HepG2 (cell line): ENCODE results near the gene VPREB3. TPM values are rescaled to one million over a fixed set of nuclear protein-coding genes. Genes with fewer than 3 reads are reported as not detected.

ENCODE experiments used
- ATAC-seq: fragments of 200-7000 bp; cut with Tn5 transposase; 3 replicates; pipeline ENCODE4 v1.9.1; 2020; ENCODE audit warnings: mild to moderate bottlenecking, moderate library complexity
- BruUV-seq: library from RNA; stranded (reverse); fragments of 400-500 nt; replicated peaks from 2 replicates; lab custom pipeline; 2021; lab: Mats Ljungman, UMichigan
- CTCF ChIA-PET: fragments of 300-600 bp; formaldehyde crosslinking; extraction: SDS; loops from one replicate; lab custom pipeline; 2021; ENCODE audit warnings: low total read pairs, inconsistent platforms, low intra/inter-chr PET ratio; lab: Yijun Ruan, JAX
- POLR2A ChIA-PET: fragments of 350-600 bp; sonication (Branson Sonifier 250); formaldehyde crosslinking; loops from one replicate; lab custom pipeline; 2020; ENCODE audit warnings: antibody characterized with exemption, inconsistent platforms; lab: Yijun Ruan, JAX
- DNase-seq: peaks from one replicate; pipeline ENCODE4 v3.0.0-alpha.2; 2015; ENCODE audit warnings: low spot score
- FAIRE-seq: peaks from 3 replicates; lab custom pipeline; 2011; peaks lifted over from hg19 to GRCh38; lab: Jason Lieb, UNC
- H2AFZ ChIP-seq: one replicate; pipeline ENCODE4 v1.6.1; 2011; ENCODE audit warnings: low read length, inconsistent platforms
- H3K27ac ChIP-seq: fragments of 300-600 bp; 3 replicates; pipeline ENCODE4 v1.8.0; 2011; ENCODE audit warnings: mixed run types, mild to moderate bottlenecking, mixed read lengths, low read length, inconsistent platforms; ENCODE audit not compliant: insufficient read depth; ENCODE audit errors: extremely low read length
- H3K27me3 ChIP-seq, 2 experiments: fragments of 200-600 bp in 1 of 2; 2 replicates in 1 of 2; 3 replicates in 1 of 2; pipeline versions ENCODE4 v1.6.0 to v1.8.0; 2011; ENCODE audit warnings: low read length in 2 of 2, mild to moderate bottlenecking in 2 of 2, moderate library complexity in 2 of 2, inconsistent platforms in 1 of 2; ENCODE audit not compliant: insufficient read depth in 2 of 2, control insufficient read depth in 1 of 2
- H3K36me3 ChIP-seq, 2 experiments: fragments of 200-600 bp in 1 of 2; replicated peaks in 1 of 2; 2 replicates in 1 of 2; 3 replicates in 1 of 2; pipeline versions ENCODE4 v1.5.1 to v1.8.0; 2011; ENCODE audit warnings: low read length in 2 of 2, inconsistent platforms in 1 of 2; ENCODE audit not compliant: insufficient read depth in 2 of 2, control insufficient read depth in 1 of 2
- H3K4me1 ChIP-seq: 2 replicates; pipeline ENCODE4 v1.5.1; 2012; ENCODE audit warnings: low read length, inconsistent platforms; ENCODE audit not compliant: insufficient read depth
- H3K4me2 ChIP-seq: 2 replicates; pipeline ENCODE4 v1.6.0; 2011; ENCODE audit warnings: low read depth, low read length, inconsistent platforms
- H3K4me3 ChIP-seq, 3 experiments: fragments of 200-600 bp in 1 of 3; sonication (generic), shearing (Covaris generic) in 1 of 3; replicated peaks in 1 of 3; 2 replicates each; pipeline ENCODE4 v1.5.1; 2011 to 2016; ENCODE audit warnings: low read length in 3 of 3, inconsistent platforms in 2 of 3, low read depth in 2 of 3, mild to moderate bottlenecking in 2 of 3, control low read depth in 1 of 3, mixed read lengths in 1 of 3; ENCODE audit not compliant: insufficient read depth in 1 of 3
- H3K79me2 ChIP-seq: one replicate; pipeline ENCODE4 v1.6.1; 2011; ENCODE audit warnings: low read length, inconsistent platforms; ENCODE audit not compliant: insufficient read depth
- H3K9ac ChIP-seq: 2 replicates; pipeline ENCODE4 v1.6.0; 2011; ENCODE audit warnings: mild to moderate bottlenecking, low read depth, low read length, inconsistent platforms; ENCODE audit not compliant: insufficient read depth
- H3K9me3 ChIP-seq: 2 replicates; pipeline ENCODE4 v1.5.1; 2012; ENCODE audit warnings: mild to moderate bottlenecking, low read length
- H4K20me1 ChIP-seq: 2 replicates; pipeline ENCODE4 v1.6.0; 2011; ENCODE audit warnings: inconsistent platforms, mild to moderate bottlenecking, low read length, moderate library complexity; ENCODE audit not compliant: insufficient read depth
- ISX ChIP-seq: sonication (generic); formaldehyde crosslinking; conservative IDR thresholded peaks from 2 replicates; pipeline ENCODE4 v1.5.0; 2020; ENCODE audit warnings: missing genetic modification reagents
- KAT8 ChIP-seq: IDR thresholded peaks from 2 replicates; pipeline ENCODE4 v1.6.1; 2016; ENCODE audit warnings: missing genetic modification reagents, missing compliant biosample characterization
- MAF1 ChIP-seq: sonication (generic); formaldehyde crosslinking; IDR thresholded peaks from 2 replicates; pipeline ENCODE4 v1.5.0; 2020; ENCODE audit warnings: missing genetic modification reagents, borderline replicate concordance
- MEIS1 ChIP-seq: sonication (generic); formaldehyde crosslinking; IDR thresholded peaks from 2 replicates; pipeline ENCODE4 v1.9.0; 2021; ENCODE audit warnings: mild to moderate bottlenecking, missing genetic modification reagents, moderate library complexity, borderline replicate concordance
- RAD21 ChIP-seq: fragments of 450-650 bp; formaldehyde crosslinking; IDR thresholded peaks from 2 replicates; pipeline ENCODE4 v1.5.0; 2020; ENCODE audit warnings: mild to moderate bottlenecking
- SP4 ChIP-seq: sonication (generic); formaldehyde crosslinking; IDR thresholded peaks from 2 replicates; pipeline ENCODE4 v1.8.1; 2023; ENCODE audit warnings: mild to moderate bottlenecking, missing genetic modification reagents
- SP5 ChIP-seq: IDR thresholded peaks from 2 replicates; pipeline ENCODE4 v1.6.1; 2016; ENCODE audit warnings: low read depth, borderline replicate concordance
- ZBTB38 ChIP-seq: sonication (generic); formaldehyde crosslinking; IDR thresholded peaks from 2 replicates; pipeline ENCODE4 v1.5.1; 2020; ENCODE audit warnings: mild to moderate bottlenecking, missing genetic modification reagents
- ZNF510 ChIP-seq: sonication (generic); formaldehyde crosslinking; IDR thresholded peaks from 2 replicates; pipeline ENCODE4 v1.4.0; 2020; ENCODE audit warnings: low read depth, mild to moderate bottlenecking, missing genetic modification reagents
- ZNF850 ChIP-seq: sonication (generic); formaldehyde crosslinking; conservative IDR thresholded peaks from 2 replicates; pipeline ENCODE4 v1.9.0; 2021; ENCODE audit warnings: mild to moderate bottlenecking, missing genetic modification reagents
- ZNF883 ChIP-seq: sonication (generic); formaldehyde crosslinking; IDR thresholded peaks from 2 replicates; pipeline ENCODE4 v1.5.1; 2020; ENCODE audit warnings: mild to moderate bottlenecking, missing genetic modification reagents; ENCODE audit errors: not compliant biosample characterization
- WGBS: methylation state at CpG from one replicate; pipeline ENCODE4 v1.1.6; 2017; ENCODE audit warnings: low lambda C conversion rate; 5-methylcytosine and 5-hydroxymethylcytosine counted together
- in situ Hi-C: cut with HindIII; loops from 2 replicates; pipeline ENCODE4 v1.10.0; 2017; ENCODE audit warnings: low pct_unique_long_range_greater_than_20kb; ENCODE audit not compliant: extremely low pct_ligation_motif_present
- intact Hi-C: fragments of 100-400 bp; cut with micrococcal nuclease; formaldehyde crosslinking; loops from one replicate; pipeline ENCODE4 v1.10.0; 2022; ENCODE audit not compliant: unreplicated experiment
- polyA plus RNA-seq, 8 experiments: library from polyadenylated mRNA; depleted of rRNA in 3 of 8; stranded (reverse) in 7 of 8; unstranded in 1 of 8; fragments of >200 nt; fragmentation: Illumina TruSeq in 4 of 8; extraction: Trizol in 4 of 8; gene quantifications; 2 replicates each; pipeline versions ENCODE4 v1.2.1 to v1.2.3, GENCODE V29; 2011 to 2016; ENCODE audit warnings: low read depth in 4 of 8, missing spikeins in 1 of 8, mixed read lengths in 1 of 8; ENCODE audit not compliant: insufficient read depth in 1 of 8
- total RNA-seq, 5 experiments: library from RNA; depleted of rRNA; stranded (reverse); fragments of >200 nt; fragmentation: Illumina TruSeq; extraction: Trizol; gene quantifications; 2 replicates each; pipeline ENCODE4 v1.2.3, GENCODE V29; 2016; ENCODE audit warnings: low read depth in 1 of 5
- TF ChIP-seq, protein P1 (sequence below): sonication (generic); formaldehyde crosslinking; conservative IDR thresholded peaks from 2 replicates; pipeline ENCODE4 v1.8.1; 2023; ENCODE audit warnings: missing genetic modification reagents
- TF ChIP-seq, protein P2 (sequence below), 2 experiments: IDR thresholded peaks; 2 replicates each; pipeline ENCODE4 v1.6.1; 2011 to 2012; ENCODE audit warnings: low read length in 2 of 2, borderline replicate concordance in 1 of 2, low read depth in 1 of 2, mild to moderate bottlenecking in 1 of 2, moderate library complexity in 1 of 2
- TF ChIP-seq, protein P3 (sequence below): sonication (generic); formaldehyde crosslinking; IDR thresholded peaks from 2 replicates; pipeline ENCODE4 v1.5.0; 2020; ENCODE audit warnings: mild to moderate bottlenecking, missing genetic modification reagents
- TF ChIP-seq, protein P4 (sequence below): sonication (generic); formaldehyde crosslinking; IDR thresholded peaks from 2 replicates; pipeline ENCODE4 v1.4.0; 2020; ENCODE audit warnings: missing genetic modification reagents

The VPREB3 gene
- total and polyA plus RNA-seq, 2 of the 13 experiments (the other 11 are each of a cell fraction or from before 2014, with no cell fraction given), result 0.22 TPM; not detected in 1

DNA sequence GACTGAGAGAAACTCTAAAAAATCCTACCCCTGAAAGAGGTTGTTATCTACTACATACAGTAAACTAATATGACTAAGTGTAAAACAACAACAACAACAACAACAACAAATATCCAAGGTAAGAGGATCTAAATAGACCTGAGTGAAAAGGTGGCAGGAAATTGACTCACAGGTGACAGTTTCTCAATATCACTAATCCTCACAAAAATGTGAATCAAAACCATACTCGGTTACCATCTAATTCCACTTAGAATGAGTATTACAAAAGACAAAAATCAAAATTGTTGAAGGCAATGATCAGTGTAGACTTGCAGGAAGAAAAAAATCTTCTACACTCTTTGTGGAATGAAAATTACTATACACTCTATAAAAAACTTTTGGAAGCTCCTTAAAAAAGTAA is 46.0 kb downstream of the VPREB3 start (continued):
- TF ChIP-seq, protein P1, sequence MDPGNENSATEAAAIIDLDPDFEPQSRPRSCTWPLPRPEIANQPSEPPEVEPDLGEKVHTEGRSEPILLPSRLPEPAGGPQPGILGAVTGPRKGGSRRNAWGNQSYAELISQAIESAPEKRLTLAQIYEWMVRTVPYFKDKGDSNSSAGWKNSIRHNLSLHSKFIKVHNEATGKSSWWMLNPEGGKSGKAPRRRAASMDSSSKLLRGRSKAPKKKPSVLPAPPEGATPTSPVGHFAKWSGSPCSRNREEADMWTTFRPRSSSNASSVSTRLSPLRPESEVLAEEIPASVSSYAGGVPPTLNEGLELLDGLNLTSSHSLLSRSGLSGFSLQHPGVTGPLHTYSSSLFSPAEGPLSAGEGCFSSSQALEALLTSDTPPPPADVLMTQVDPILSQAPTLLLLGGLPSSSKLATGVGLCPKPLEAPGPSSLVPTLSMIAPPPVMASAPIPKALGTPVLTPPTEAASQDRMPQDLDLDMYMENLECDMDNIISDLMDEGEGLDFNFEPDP (CRISPR knock-in tag), result no peak
- no peak for TF ChIP-seq SP4

DNA sequence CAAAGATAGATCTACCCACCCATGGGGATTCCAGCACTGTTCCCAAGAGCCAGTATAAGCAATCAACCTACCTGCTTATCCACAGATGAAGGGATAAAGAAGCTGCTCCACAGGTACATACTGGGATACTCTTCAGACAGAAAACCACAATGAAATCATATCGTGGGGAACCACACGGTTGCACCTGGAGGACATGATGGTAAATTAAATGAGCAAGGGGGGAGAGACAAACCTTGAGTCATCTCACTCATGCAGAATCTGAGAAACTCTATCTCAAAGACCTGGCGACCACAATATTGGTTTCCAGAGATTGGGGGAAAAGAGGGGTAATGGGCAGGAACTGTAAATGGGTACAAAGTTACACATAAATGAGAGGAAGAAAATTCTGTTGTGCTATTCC is 48.9 kb downstream of the VPREB3 start:
- Histone ChIP-seq H3K36me3 (peaks cover 23 to 93% of the 10 kb centered on the region in 2 experiments), H4K20me1 (no peaks in the 10 kb centered on the region), H3K4me3 (no peak overlapping the region), H3K27ac (no peak overlapping the region), H3K4me2 (no peak overlapping the region), H3K4me1 (peaks cover 14% of the 10 kb centered on the region), H3K9me3 (no peaks in the 10 kb centered on the region), H3K27me3 (no peaks in the 10 kb centered on the region), H3K9ac (no peak overlapping the region), H3K79me2 (peaks cover 22% of the 10 kb centered on the region), H2AFZ (no peak overlapping the region)
- FAIRE-seq, result no peak
- in situ Hi-C loops, result no loop called here
- no peak for ATAC-seq
- DNase-seq, result no peak
- TF ChIP-seq ZNF850 (CRISPR knock-in tag) (no peak), KAT8 (no peak), ISX (CRISPR knock-in tag) (no peak), MAF1 (CRISPR knock-in tag) (no peak), ZNF510 (CRISPR knock-in tag) (no peak), ZBTB38 (no peak), RAD21 (CRISPR knock-in tag) (no peak), MEIS1 (no peak), ZNF883 (no peak), SP5 (no peak)
- TF ChIP-seq, protein P2, sequence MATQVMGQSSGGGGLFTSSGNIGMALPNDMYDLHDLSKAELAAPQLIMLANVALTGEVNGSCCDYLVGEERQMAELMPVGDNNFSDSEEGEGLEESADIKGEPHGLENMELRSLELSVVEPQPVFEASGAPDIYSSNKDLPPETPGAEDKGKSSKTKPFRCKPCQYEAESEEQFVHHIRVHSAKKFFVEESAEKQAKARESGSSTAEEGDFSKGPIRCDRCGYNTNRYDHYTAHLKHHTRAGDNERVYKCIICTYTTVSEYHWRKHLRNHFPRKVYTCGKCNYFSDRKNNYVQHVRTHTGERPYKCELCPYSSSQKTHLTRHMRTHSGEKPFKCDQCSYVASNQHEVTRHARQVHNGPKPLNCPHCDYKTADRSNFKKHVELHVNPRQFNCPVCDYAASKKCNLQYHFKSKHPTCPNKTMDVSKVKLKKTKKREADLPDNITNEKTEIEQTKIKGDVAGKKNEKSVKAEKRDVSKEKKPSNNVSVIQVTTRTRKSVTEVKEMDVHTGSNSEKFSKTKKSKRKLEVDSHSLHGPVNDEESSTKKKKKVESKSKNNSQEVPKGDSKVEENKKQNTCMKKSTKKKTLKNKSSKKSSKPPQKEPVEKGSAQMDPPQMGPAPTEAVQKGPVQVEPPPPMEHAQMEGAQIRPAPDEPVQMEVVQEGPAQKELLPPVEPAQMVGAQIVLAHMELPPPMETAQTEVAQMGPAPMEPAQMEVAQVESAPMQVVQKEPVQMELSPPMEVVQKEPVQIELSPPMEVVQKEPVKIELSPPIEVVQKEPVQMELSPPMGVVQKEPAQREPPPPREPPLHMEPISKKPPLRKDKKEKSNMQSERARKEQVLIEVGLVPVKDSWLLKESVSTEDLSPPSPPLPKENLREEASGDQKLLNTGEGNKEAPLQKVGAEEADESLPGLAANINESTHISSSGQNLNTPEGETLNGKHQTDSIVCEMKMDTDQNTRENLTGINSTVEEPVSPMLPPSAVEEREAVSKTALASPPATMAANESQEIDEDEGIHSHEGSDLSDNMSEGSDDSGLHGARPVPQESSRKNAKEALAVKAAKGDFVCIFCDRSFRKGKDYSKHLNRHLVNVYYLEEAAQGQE (IDR thresholded peaks at IDR 0.05; ENCODE audit: borderline replicate concordance in 1 of 2, low read depth in 1 of 2, low read length in 2 of 2), result no peak
- TF ChIP-seq, protein P3, sequence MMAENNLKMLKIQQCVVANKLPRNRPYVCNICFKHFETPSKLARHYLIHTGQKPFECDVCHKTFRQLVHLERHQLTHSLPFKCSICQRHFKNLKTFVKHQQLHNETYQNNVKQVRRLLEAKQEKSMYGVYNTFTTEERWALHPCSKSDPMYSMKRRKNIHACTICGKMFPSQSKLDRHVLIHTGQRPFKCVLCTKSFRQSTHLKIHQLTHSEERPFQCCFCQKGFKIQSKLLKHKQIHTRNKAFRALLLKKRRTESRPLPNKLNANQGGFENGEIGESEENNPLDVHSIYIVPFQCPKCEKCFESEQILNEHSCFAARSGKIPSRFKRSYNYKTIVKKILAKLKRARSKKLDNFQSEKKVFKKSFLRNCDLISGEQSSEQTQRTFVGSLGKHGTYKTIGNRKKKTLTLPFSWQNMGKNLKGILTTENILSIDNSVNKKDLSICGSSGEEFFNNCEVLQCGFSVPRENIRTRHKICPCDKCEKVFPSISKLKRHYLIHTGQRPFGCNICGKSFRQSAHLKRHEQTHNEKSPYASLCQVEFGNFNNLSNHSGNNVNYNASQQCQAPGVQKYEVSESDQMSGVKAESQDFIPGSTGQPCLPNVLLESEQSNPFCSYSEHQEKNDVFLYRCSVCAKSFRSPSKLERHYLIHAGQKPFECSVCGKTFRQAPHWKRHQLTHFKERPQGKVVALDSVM, result no peak
- TF ChIP-seq, protein P4, sequence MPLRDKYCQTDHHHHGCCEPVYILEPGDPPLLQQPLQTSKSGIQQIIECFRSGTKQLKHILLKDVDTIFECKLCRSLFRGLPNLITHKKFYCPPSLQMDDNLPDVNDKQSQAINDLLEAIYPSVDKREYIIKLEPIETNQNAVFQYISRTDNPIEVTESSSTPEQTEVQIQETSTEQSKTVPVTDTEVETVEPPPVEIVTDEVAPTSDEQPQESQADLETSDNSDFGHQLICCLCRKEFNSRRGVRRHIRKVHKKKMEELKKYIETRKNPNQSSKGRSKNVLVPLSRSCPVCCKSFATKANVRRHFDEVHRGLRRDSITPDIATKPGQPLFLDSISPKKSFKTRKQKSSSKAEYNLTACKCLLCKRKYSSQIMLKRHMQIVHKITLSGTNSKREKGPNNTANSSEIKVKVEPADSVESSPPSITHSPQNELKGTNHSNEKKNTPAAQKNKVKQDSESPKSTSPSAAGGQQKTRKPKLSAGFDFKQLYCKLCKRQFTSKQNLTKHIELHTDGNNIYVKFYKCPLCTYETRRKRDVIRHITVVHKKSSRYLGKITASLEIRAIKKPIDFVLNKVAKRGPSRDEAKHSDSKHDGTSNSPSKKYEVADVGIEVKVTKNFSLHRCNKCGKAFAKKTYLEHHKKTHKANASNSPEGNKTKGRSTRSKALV (CRISPR knock-in tag), result no peak
- intact Hi-C loops, result no loop called here
- CTCF ChIA-PET, result no interaction called here
- POLR2A ChIA-PET, result no interaction called here
- BruUV-seq, result no TSS peak
- WGBS, result 99% methylated on average over 3 of the region's 3 CpGs
